ENCODE measurements around the gene RIMBP2.
A peak's percentile ranks its signal among the peaks of the same experiment; 100 is the strongest.

Gene RIMBP2

DNA sequence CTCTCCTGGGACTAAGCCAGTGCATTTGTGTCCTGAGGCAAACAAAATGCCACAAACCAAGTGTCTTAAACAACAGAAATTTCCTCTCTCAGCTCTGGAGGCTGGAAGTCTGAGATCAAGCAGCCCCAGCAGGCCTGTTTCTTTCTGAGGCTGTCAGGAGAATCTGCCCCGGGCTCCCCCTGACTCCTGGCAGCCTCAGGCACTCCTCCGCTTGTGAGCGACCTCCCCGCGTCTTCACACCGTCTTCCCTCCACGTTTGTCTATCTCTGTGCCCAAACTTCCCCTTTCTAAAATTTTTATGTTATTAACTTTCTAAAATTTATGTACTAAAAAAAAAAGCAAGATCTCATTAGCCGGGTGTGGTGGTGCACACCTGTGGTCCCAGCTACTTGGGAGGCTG, 59.7 kb downstream of the RIMBP2 start:
- Histone ChIP-seq H2BK5ac (ENCODE audit: low read length) (no peak overlapping the region), H3K4me3 (ENCODE audit: low read length) (no peak overlapping the region), H2AK5ac (ENCODE audit: low read length) (no peak overlapping the region), H3K4me2 (ENCODE audit: low read length) (no peak overlapping the region), H4K5ac (ENCODE audit: low read length) (no peak overlapping the region), H3K27ac (ENCODE audit: low read depth, low read length) (no peak overlapping the region), H3K56ac (ENCODE audit: low read length) (no peak overlapping the region), H3K4ac (ENCODE audit: low read depth, low read length) (no peak overlapping the region), H3K23ac (ENCODE audit: low read length) (no peak overlapping the region), H3K36me3 (ENCODE audit: control insufficient read depth, insufficient read depth, low read length) (no peaks in the 10 kb centered on the region), H3K27me3 (ENCODE audit: insufficient read depth, low read length, poor library complexity) (no peaks in the 10 kb centered on the region), H4K8ac (ENCODE audit: low read depth, low read length) (no peak overlapping the region), H2BK120ac (ENCODE audit: low read depth, low read length) (no peak overlapping the region), H3K4me1 (ENCODE audit: control insufficient read depth, low read depth, low read length) (no peaks in the 10 kb centered on the region), H3K79me2 (ENCODE audit: control insufficient read depth, insufficient read depth, low read length) (no peaks in the 10 kb centered on the region), H2BK15ac (replicated peaks; ENCODE audit: low read depth) (no peak overlapping the region), H3K79me1 (ENCODE audit: low read length) (no peaks in the 10 kb centered on the region), H3K9ac (ENCODE audit: low read length) (no peak overlapping the region), H3K18ac (ENCODE audit: low read length) (no peak overlapping the region)
- no peak for DNase-seq
- no CpG with 5 or more reads among the region's 8 CpGs for WGBS (ENCODE audit: extremely low coverage, insufficient coverage, low lambda C conversion rate)

DNA sequence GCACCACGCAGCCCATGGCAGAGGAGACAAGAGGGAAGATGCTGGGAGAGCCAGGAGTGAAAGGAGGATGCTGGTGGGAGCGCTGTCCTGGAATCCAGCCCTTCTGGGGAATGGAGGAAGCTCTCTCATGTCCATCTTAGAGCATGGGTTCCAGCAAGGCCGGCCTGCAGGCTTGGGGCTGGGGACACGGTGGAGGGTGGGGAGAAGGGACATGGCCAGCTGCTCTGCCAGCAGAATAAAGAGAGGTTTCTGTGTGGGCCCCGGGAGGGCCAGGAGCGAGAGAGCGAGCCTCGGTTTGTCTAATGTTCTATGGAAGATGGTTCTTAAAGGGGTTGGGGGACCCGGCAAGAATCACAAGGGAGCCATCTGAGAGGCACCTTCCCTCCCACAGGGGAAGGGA, 60.2 kb downstream of the RIMBP2 start:
- no peak overlapping the region for H3K27ac ChIP-seq (ENCODE audit: low read depth, low read length)
- no peak overlapping the region for H4K8ac ChIP-seq (ENCODE audit: low read depth, low read length)
- no peaks in the 10 kb centered on the region for H3K27me3 ChIP-seq (ENCODE audit: insufficient read depth, low read length, poor library complexity)
- no peak overlapping the region for H3K18ac ChIP-seq (ENCODE audit: low read length)
- H3K79me1 ChIP-seq (ENCODE audit: low read length): no peaks in the 10 kb centered on the region
- H3K79me2 ChIP-seq (ENCODE audit: control insufficient read depth, insufficient read depth, low read length): no peaks in the 10 kb centered on the region
- no peak overlapping the region for H3K56ac ChIP-seq (ENCODE audit: low read length)
- H3K9ac ChIP-seq (ENCODE audit: low read length): no peak overlapping the region
- no peak overlapping the region for H2BK5ac ChIP-seq (ENCODE audit: low read length)
- H3K4me1 ChIP-seq (ENCODE audit: control insufficient read depth, low read depth, low read length): no peaks in the 10 kb centered on the region
- no peak overlapping the region for H3K4ac ChIP-seq (ENCODE audit: low read depth, low read length)
- no peak overlapping the region for H3K4me2 ChIP-seq (ENCODE audit: low read length)
- no peak overlapping the region for H4K5ac ChIP-seq (ENCODE audit: low read length)
- no peak overlapping the region for H2AK5ac ChIP-seq (ENCODE audit: low read length)
- H2BK15ac ChIP-seq (replicated peaks; ENCODE audit: low read depth): no peak overlapping the region
- no CpG with 5 or more reads among the region's 9 CpGs for WGBS (ENCODE audit: extremely low coverage, insufficient coverage, low lambda C conversion rate)
- H2BK120ac ChIP-seq (ENCODE audit: low read depth, low read length): no peak overlapping the region
- H3K23ac ChIP-seq (ENCODE audit: low read length): no peak overlapping the region
- H3K4me3 ChIP-seq (ENCODE audit: low read length): no peak overlapping the region
- no peak for DNase-seq
- H3K36me3 ChIP-seq (ENCODE audit: control insufficient read depth, insufficient read depth, low read length): no peaks in the 10 kb centered on the region

DNA sequence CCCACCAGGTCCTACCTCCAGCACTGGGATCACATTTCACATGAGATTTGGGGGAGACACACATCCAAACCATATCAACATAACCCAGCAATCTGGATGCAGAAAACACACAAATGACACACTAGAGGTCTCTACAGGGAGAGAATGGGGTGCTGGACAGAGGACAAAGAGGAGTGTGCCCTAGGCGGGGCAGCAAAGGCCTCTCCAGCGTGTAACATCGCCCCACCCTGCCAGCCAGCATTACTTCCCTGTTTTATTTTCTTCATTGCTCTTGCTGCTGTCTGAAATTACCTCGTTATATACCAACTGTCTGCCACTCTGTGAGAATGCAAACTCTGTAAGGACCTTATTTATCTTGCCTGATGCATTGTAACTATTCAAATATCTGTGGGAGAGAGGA, 61.1 kb downstream of the RIMBP2 start:
- Histone ChIP-seq H3K4me1 (ENCODE audit: control insufficient read depth, low read depth, low read length) (no peaks in the 10 kb centered on the region), H3K36me3 (ENCODE audit: control insufficient read depth, insufficient read depth, low read length) (no peaks in the 10 kb centered on the region), H4K8ac (ENCODE audit: low read depth, low read length) (no peak overlapping the region), H3K27me3 (ENCODE audit: insufficient read depth, low read length, poor library complexity) (no peaks in the 10 kb centered on the region), H3K4ac (ENCODE audit: low read depth, low read length) (no peak overlapping the region), H2BK15ac (replicated peaks; ENCODE audit: low read depth) (no peak overlapping the region), H3K18ac (ENCODE audit: low read length) (no peak overlapping the region), H3K4me3 (ENCODE audit: low read length) (no peak overlapping the region), H4K5ac (ENCODE audit: low read length) (no peak overlapping the region), H2AK5ac (ENCODE audit: low read length) (no peak overlapping the region), H3K79me1 (ENCODE audit: low read length) (no peaks in the 10 kb centered on the region), H2BK5ac (ENCODE audit: low read length) (no peak overlapping the region), H3K27ac (ENCODE audit: low read depth, low read length) (no peak overlapping the region), H3K23ac (ENCODE audit: low read length) (no peak overlapping the region), H3K9ac (ENCODE audit: low read length) (no peak overlapping the region), H3K56ac (ENCODE audit: low read length) (no peak overlapping the region), H2BK120ac (ENCODE audit: low read depth, low read length) (no peak overlapping the region), H3K4me2 (ENCODE audit: low read length) (no peak overlapping the region), H3K79me2 (ENCODE audit: control insufficient read depth, insufficient read depth, low read length) (no peaks in the 10 kb centered on the region)
- DNase-seq: no peak
- WGBS (ENCODE audit: extremely low coverage, insufficient coverage, low lambda C conversion rate): no CpG with 5 or more reads among the region's 4 CpGs

DNA sequence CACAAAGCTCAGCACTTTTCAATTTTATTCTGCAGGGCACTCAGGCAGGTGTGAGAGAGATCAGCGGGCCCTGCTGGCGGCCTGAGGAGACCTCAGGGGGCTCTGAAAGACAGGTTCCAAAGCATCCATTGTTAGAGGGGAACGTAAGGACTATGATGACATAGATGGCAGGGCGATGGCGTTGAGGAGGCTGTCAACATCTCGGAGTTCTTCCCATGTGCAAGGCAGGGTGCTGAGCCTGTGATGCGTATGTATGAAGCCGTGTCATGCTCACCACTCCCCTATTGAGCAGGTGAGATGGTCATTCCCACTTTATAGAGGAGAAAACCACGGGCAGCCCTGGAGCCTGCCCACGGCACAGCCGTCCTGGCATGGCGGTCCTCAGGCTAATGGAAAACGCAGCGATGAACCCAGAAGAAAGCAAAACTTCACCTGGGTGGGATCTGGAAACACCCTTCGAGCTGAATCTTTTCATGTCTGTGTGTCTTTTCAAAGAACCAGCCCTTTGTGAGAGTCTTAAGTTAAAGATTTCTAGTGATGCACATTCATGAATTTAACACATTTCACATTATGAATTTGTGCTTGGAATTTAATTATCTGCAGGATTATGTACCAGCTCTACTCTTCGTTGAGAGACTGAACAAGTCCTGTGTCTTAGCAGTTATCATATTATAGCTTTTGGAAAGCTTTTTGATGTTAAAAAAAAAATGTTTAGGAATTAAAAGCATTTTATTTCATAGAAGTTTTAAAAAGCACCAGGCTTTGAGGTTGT, 64.7 kb downstream of the RIMBP2 start:
- H4K8ac ChIP-seq (ENCODE audit: low read depth, low read length): no peak overlapping the region
- H3K27me3 ChIP-seq (ENCODE audit: insufficient read depth, low read length, poor library complexity): no peaks in the 10 kb centered on the region
- H3K23ac ChIP-seq (ENCODE audit: low read length): no peak overlapping the region
- H2BK15ac ChIP-seq (replicated peaks; ENCODE audit: low read depth): no peak overlapping the region
- no peaks in the 10 kb centered on the region for H3K36me3 ChIP-seq (ENCODE audit: control insufficient read depth, insufficient read depth, low read length)
- no peak for DNase-seq
- no peak overlapping the region for H2BK120ac ChIP-seq (ENCODE audit: low read depth, low read length)
- H3K4ac ChIP-seq (ENCODE audit: low read depth, low read length): no peak overlapping the region
- no peak overlapping the region for H3K9ac ChIP-seq (ENCODE audit: low read length)
- H3K27ac ChIP-seq (ENCODE audit: low read depth, low read length): no peak overlapping the region
- no peak overlapping the region for H3K56ac ChIP-seq (ENCODE audit: low read length)
- WGBS (ENCODE audit: extremely low coverage, insufficient coverage, low lambda C conversion rate): no CpG with 5 or more reads among the region's 16 CpGs
- H3K79me2 ChIP-seq (ENCODE audit: control insufficient read depth, insufficient read depth, low read length): no peaks in the 10 kb centered on the region
- H3K4me2 ChIP-seq (ENCODE audit: low read length): no peak overlapping the region
- no peak overlapping the region for H2BK5ac ChIP-seq (ENCODE audit: low read length)
- no peak overlapping the region for H2AK5ac ChIP-seq (ENCODE audit: low read length)
- H3K4me1 ChIP-seq (ENCODE audit: control insufficient read depth, low read depth, low read length): no peaks in the 10 kb centered on the region
- H3K18ac ChIP-seq (ENCODE audit: low read length): no peak overlapping the region
- H3K4me3 ChIP-seq (ENCODE audit: low read length): no peak overlapping the region
- no peaks in the 10 kb centered on the region for H3K79me1 ChIP-seq (ENCODE audit: low read length)
- H4K5ac ChIP-seq (ENCODE audit: low read length): no peak overlapping the region

DNA sequence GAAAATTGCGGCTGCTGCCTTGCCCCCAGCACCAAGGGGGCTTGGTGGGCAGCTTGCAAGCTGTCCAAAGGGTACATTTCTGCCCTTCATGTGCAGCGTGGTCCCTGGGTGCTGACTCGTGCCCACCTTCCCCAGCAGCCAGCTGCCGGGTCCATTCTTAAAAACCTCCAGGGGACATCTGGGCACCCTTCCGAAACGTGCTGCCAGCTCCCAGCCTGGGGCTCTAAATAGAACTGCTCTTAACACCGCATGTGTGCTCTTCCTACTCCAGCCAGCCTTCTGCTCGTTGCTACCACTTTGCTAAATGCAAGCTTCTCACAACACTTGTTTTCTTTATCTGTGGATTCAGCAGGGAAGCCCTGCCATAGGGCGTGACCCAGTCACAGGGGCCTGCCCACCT, 66.0 kb downstream of the RIMBP2 start:
- H3K18ac ChIP-seq (ENCODE audit: low read length): no peak overlapping the region
- no peaks in the 10 kb centered on the region for H3K4me1 ChIP-seq (ENCODE audit: control insufficient read depth, low read depth, low read length)
- H2BK120ac ChIP-seq (ENCODE audit: low read depth, low read length): no peak overlapping the region
- H3K4ac ChIP-seq (ENCODE audit: low read depth, low read length): no peak overlapping the region
- H3K23ac ChIP-seq (ENCODE audit: low read length): no peak overlapping the region
- H4K5ac ChIP-seq (ENCODE audit: low read length): no peak overlapping the region
- H2AK5ac ChIP-seq (ENCODE audit: low read length): no peak overlapping the region
- no peak overlapping the region for H3K4me3 ChIP-seq (ENCODE audit: low read length)
- no peaks in the 10 kb centered on the region for H3K36me3 ChIP-seq (ENCODE audit: control insufficient read depth, insufficient read depth, low read length)
- H3K9ac ChIP-seq (ENCODE audit: low read length): peak overlapping the region; percentile 40
- no peaks in the 10 kb centered on the region for H3K79me2 ChIP-seq (ENCODE audit: control insufficient read depth, insufficient read depth, low read length)
- peak overlapping the region; percentile 56 for H3K56ac ChIP-seq (ENCODE audit: low read length)
- no peak overlapping the region for H2BK5ac ChIP-seq (ENCODE audit: low read length)
- no peak for DNase-seq
- H4K8ac ChIP-seq (ENCODE audit: low read depth, low read length): no peak overlapping the region
- no peaks in the 10 kb centered on the region for H3K27me3 ChIP-seq (ENCODE audit: insufficient read depth, low read length, poor library complexity)
- H3K4me2 ChIP-seq (ENCODE audit: low read length): no peak overlapping the region
- H3K27ac ChIP-seq (ENCODE audit: low read depth, low read length): no peak overlapping the region
- H3K79me1 ChIP-seq (ENCODE audit: low read length): no peaks in the 10 kb centered on the region
- no peak overlapping the region for H2BK15ac ChIP-seq (replicated peaks; ENCODE audit: low read depth)
- no CpG with 5 or more reads among the region's 9 CpGs for WGBS (ENCODE audit: extremely low coverage, insufficient coverage, low lambda C conversion rate)

All from mesendoderm (in vitro differentiated cells).